GM10266 (cell line): ENCODE measurements around the gene TEC.
A peak's percentile ranks its signal among the peaks of the same experiment; 100 is the strongest.
"Not testable (repeated sequence)": the region's sequence is repeated elsewhere in the genome, so short reads cannot be mapped to it uniquely, and the experiment has no call there.

Experiments
- DNase-seq: peaks from one replicate; pipeline ENCODE4 v3.0.0; 2012; ENCODE audit errors: extremely low spot score
- TF ChIP-seq, protein P1 (sequence below): IDR thresholded peaks from 2 replicates; pipeline ENCODE4 v1.5.1; 2012; ENCODE audit warnings: mild to moderate bottlenecking, low read depth; ENCODE audit not compliant: control insufficient read depth, insufficient read depth; ENCODE audit errors: missing control alignments

TEC gene

DNA sequence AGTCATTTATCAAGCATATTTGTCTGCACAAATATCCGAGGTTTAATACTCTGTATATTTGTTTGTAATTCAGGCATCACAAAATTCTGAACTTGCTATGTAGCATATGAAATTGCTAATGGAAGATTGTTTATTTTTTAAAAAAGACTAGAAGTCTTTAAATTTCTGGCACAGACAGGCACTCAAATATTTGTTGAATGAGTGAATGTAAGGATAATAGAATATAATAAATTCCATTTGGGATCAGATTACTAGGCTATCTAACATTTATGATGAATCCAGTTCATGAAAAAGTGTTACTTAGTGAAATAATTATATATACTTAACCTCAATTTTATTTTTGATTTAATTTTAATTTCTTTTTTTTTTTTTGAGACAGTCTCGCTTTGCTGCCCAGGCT is 30.4 kb upstream of the TEC start:
- TF ChIP-seq, protein P1, sequence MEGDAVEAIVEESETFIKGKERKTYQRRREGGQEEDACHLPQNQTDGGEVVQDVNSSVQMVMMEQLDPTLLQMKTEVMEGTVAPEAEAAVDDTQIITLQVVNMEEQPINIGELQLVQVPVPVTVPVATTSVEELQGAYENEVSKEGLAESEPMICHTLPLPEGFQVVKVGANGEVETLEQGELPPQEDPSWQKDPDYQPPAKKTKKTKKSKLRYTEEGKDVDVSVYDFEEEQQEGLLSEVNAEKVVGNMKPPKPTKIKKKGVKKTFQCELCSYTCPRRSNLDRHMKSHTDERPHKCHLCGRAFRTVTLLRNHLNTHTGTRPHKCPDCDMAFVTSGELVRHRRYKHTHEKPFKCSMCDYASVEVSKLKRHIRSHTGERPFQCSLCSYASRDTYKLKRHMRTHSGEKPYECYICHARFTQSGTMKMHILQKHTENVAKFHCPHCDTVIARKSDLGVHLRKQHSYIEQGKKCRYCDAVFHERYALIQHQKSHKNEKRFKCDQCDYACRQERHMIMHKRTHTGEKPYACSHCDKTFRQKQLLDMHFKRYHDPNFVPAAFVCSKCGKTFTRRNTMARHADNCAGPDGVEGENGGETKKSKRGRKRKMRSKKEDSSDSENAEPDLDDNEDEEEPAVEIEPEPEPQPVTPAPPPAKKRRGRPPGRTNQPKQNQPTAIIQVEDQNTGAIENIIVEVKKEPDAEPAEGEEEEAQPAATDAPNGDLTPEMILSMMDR = no peak

DNA sequence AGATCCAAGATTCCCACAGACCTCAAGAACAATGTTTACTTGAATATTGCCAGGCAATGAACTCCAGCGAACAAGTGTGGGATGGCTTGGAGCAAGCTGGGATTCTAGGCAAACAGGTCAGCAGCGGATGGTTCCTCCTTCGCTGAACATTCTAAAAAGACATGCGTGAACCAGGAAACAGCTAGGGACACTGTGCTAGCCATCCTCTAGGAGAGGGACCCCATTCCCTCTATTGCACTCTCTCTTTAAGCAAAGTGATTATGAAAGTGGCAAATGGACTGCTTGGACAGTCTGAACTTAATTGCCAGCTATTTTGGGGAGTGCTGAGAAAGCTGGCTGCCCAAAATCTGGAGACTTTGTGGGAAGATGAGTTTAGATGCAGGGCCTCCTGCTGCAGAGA is 29.9 kb upstream of the TEC start:
- DNase-seq = no peak
- TF ChIP-seq, protein P1 = no peak

More for the DNA sequence above, 30.4 kb upstream of the TEC start:
- DNase-seq = no peak

DNA sequence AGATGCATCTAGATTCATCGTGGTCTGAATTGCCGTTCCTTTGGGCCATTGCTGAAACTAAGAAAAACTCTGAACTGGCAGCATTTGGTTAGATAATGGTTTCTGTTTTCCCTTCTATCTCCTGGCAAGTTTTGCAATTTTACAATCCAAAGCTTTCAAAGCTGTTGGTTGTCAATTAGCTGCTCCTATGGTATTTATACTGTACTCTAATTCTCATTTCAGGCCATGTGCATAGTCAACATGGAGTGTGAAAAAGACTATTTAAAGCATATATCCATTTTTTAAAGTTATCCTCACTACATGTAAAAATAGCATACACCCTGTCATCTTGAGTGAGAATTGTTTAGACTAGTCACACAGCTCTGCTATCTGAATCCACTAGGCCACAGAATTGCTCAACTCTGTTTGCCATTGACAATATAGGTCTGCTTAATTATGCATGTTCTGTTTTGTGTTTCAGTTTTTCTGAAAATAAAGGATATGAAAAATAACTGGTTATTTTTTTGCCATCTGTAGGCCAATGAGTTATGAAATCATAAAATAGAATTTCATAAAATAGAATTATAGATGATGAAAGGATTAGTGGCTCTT is 27.7 kb upstream of the TEC start:
- no peak for DNase-seq
- TF ChIP-seq, protein P1 = no peak

- peak; percentile 43 for DNase-seq
- TF ChIP-seq, protein P1 = no peak
Measured at GRCh38 chr4:48296365-48296764, 26.7 kb upstream of the TEC start.

GRCh38 chr4:48295116-48295515 is 25.5 kb upstream of the TEC start:
- no peak for DNase-seq
- TF ChIP-seq, protein P1 = no peak

GRCh38 chr4:48292218-48292790 is 22.7 kb upstream of the TEC start:
- not testable (repeated sequence) for DNase-seq

GRCh38 chr4:48290146-48290772 is 20.6 kb upstream of the TEC start:
- peak; percentile 77 for DNase-seq
- TF ChIP-seq, protein P1 = peak; percentile 67

DNA sequence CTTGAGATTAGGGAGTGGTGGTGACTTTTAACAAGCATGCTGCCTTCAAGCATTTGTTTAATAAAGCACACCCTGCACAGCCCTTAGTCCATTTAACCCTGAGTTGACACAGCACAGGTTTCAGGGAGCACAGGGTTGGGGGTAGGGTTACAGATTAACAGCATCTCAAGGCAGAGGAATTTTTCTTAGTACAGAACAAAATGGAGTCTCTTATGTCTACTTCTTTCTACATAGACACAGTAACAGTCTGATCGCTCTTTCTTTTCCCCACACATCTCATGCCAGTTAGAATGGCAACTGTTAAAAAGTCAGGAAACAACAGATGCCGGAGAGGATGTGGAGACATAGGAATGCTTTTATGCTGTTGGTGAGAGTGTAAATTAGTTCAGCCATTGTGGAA is 16.4 kb upstream of the TEC start:
- not testable (repeated sequence) for DNase-seq

DNA sequence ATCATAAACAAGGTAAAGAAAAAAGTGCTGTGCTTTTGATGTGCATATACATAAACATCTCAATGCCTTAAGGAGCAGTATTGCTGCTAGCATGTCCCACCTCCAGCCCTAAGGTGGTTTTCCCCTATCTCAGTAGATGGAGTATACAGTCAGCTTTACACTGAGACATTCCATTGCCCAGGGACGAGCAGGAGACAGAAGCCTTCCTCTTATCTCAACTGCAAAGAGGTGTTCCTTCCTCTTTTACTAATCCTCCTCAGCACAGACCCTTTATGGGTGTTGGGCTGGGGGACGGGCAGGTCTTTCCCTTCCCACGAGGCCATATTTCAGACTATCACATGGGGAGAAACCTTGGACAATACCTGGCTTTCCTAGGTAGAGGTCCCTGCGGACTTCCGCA is 16.0 kb upstream of the TEC start:
- DNase-seq = not testable (repeated sequence)
